ENCODE measurements around the gene TMEM260. TPM values are rescaled to one million over a fixed set of nuclear protein-coding genes. Genes with fewer than 3 reads are reported as not detected.

The TMEM260 gene
- total RNA-seq, 4 donors from 2014 or later, result 8.7 to 17.8 (median 11.2) TPM

DNA sequence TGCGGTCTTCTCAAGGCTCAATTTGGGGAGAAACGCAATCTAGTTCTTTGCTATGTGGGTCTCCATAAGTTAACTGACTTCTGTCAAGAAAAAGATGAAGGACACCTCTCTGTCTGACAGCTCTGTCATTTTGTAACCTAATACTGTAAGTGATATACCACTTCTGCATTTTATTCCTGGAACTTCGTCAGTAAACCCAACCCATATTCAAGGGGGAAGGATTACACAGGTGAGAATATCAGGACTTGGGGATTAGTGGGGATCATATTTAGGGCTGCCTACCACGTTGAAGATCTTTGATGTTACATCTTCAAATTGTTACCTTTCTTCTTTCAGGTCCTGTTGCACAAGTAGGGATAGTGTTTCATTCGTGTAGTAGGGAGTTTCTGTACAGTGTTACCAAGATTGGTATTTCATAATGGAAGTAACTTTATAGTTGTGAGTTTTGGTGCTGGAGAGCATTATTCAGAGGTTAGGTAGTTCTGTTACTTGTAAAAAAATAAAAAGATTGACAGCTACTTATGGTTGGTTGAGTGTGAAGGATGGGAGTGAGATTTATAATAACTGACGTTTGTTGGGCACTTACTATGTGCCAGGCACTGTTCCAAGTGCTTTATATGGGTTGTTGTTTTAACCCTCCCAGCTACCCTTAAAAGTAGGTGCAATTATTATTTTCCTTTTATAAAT lies 1.6 kb downstream of the TMEM260 start:
- peaks cover 0 to 8% of the 10 kb centered on the region in 2 donors for H3K36me3 ChIP-seq

DNA sequence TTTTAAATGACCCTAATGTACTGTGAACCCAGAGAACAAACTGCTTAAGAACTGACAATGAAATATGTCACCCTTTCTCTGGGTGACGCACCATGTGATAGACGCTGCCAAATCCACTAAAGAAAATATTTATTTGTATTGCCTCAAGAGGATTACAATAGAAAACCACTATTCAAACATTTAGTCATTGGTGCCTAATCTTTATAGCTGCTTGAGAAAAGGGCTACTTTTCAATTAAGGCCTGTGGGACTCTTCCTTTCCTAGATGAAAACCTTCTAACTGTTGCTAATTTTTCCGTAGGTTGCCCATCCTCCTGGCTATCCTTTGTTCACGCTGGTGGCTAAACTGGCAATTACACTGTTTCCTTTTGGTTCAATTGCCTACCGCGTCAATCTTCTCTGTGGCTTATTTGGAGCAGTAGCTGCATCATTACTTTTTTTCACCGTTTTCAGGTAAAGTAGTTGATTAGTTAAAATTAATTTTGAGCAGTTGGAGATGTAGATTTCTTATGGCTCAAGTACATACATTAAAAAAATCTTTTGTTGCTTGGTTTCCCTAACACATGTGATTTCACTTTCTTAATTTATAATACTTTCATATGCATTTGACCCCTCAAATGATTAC lies 6.0 kb downstream of the TMEM260 start:
- Histone ChIP-seq H3K27me3 (no peaks in the 10 kb centered on the region), H3K4me3 (no peak overlapping the region), H3K36me3 (peaks cover 0 to 38% of the 10 kb centered on the region in 2 donors), H3K27ac (no peak overlapping the region), H3K4me1 (peaks cover 0 to 31% (median 16%) of the 10 kb centered on the region in 3 donors), H3K9me3 (no peaks in the 10 kb centered on the region)
- TF ChIP-seq POLR2AphosphoS5 (IDR thresholded peaks at IDR 0.05), result no peak
- TF ChIP-seq EP300 (IDR thresholded peaks at IDR 0.05), result no peak
- TF ChIP-seq POLR2A (IDR thresholded peaks at IDR 0.05), result no peak
- TF ChIP-seq, protein P1, sequence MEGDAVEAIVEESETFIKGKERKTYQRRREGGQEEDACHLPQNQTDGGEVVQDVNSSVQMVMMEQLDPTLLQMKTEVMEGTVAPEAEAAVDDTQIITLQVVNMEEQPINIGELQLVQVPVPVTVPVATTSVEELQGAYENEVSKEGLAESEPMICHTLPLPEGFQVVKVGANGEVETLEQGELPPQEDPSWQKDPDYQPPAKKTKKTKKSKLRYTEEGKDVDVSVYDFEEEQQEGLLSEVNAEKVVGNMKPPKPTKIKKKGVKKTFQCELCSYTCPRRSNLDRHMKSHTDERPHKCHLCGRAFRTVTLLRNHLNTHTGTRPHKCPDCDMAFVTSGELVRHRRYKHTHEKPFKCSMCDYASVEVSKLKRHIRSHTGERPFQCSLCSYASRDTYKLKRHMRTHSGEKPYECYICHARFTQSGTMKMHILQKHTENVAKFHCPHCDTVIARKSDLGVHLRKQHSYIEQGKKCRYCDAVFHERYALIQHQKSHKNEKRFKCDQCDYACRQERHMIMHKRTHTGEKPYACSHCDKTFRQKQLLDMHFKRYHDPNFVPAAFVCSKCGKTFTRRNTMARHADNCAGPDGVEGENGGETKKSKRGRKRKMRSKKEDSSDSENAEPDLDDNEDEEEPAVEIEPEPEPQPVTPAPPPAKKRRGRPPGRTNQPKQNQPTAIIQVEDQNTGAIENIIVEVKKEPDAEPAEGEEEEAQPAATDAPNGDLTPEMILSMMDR (IDR thresholded peaks at IDR 0.05), result no peak
- 80 to 92% methylated on average over 6 to 7 of the region's 7 CpGs for WGBS, 2 donors (ENCODE audit: low coverage in 1 of 2)
- no peak for ATAC-seq

More for the DNA sequence above, 1.6 kb downstream of the TMEM260 start:
- H3K4me3 ChIP-seq, result peak overlapping the region in 1 of 2 donors; percentile 99
- H3K27ac ChIP-seq, result no peak overlapping the region
- 58 to 59% methylated on average over 5 to 6 of the region's 6 CpGs for WGBS, 2 donors (ENCODE audit: low coverage in 1 of 2)
- H3K27me3 ChIP-seq, result no peaks in the 10 kb centered on the region
- H3K4me1 ChIP-seq, result peaks cover 0 to 35% (median 18%) of the 10 kb centered on the region in 3 donors
- H3K9me3 ChIP-seq, result no peaks in the 10 kb centered on the region
- no peak for ATAC-seq
- TF ChIP-seq POLR2A (IDR thresholded peaks at IDR 0.05), result no peak
- no peak for TF ChIP-seq EP300 (IDR thresholded peaks at IDR 0.05)
- TF ChIP-seq, protein P1 (IDR thresholded peaks at IDR 0.05), result no peak
- no peak for TF ChIP-seq POLR2AphosphoS5 (IDR thresholded peaks at IDR 0.05)

DNA sequence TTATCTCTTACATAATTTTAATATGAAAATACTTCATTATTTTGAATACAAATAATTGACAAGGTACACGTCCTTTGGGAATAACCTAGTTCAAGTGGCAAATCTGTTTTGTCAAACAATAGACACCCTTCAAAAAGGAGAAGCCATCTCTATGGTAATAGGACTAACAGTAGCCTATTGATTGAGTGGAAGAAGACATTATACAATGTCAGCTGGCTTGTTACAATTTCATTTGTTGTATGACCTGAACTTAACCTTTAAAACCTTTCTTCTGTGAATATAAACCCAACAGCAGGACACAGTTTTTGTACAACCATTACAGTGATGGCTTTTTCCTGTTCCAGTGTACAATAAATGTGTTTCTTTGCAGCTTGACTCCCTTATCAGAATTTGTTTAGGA lies 8.1 kb downstream of the TMEM260 start:
- 94 to 100% methylated on average over 1 of the region's 1 CpG for WGBS, 2 donors (ENCODE audit: low coverage in 1 of 2)
- no peaks in the 10 kb centered on the region for H3K9me3 ChIP-seq
- no peak for ATAC-seq
- TF ChIP-seq POLR2AphosphoS5 (IDR thresholded peaks at IDR 0.05) (no peak), EP300 (IDR thresholded peaks at IDR 0.05) (no peak), POLR2A (IDR thresholded peaks at IDR 0.05) (no peak)
- TF ChIP-seq, protein P1 (IDR thresholded peaks at IDR 0.05), result no peak
- H3K36me3 ChIP-seq, result peaks cover 0 to 42% of the 10 kb centered on the region in 2 donors
- no peak overlapping the region for H3K27ac ChIP-seq
- no peak overlapping the region for H3K4me3 ChIP-seq
- H3K27me3 ChIP-seq, result no peaks in the 10 kb centered on the region
- peaks cover 0 to 10% (median 0%) of the 10 kb centered on the region in 3 donors for H3K4me1 ChIP-seq

DNA sequence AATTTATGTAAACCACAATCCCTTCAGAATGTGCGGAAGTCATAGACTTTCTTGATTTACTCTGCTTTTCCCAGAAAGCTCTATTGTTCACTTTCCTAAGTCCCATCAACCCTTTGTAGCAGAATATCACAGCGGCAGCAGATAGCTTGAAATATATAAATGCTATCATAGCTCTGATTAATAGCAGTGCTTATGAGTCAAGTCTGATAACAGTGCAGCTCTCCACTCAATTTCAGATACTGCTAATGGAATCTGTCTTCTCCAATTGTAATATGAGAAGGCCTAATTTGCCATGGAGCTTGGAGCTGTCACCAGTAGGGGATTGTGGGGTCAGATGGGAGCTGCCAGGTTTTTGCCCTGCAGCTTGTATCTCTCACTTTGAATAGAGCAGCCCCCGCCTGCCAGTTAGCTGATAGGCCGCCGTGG lies 10.9 kb downstream of the TMEM260 start:
- 71 to 86% methylated on average over 4 to 5 of the region's 5 CpGs for WGBS, 2 donors (ENCODE audit: low coverage in 1 of 2)
- H3K27ac ChIP-seq, result no peak overlapping the region
- no peak for ATAC-seq
- H3K27me3 ChIP-seq, result no peaks in the 10 kb centered on the region
- TF ChIP-seq POLR2A (IDR thresholded peaks at IDR 0.05), result no peak
- no peak for TF ChIP-seq POLR2AphosphoS5 (IDR thresholded peaks at IDR 0.05)
- TF ChIP-seq, protein P1 (IDR thresholded peaks at IDR 0.05), result no peak
- TF ChIP-seq EP300 (IDR thresholded peaks at IDR 0.05), result no peak
- no peaks in the 10 kb centered on the region for H3K4me1 ChIP-seq
- no peak overlapping the region for H3K4me3 ChIP-seq
- peaks cover 0 to 49% of the 10 kb centered on the region in 2 donors for H3K36me3 ChIP-seq
- no peaks in the 10 kb centered on the region for H3K9me3 ChIP-seq
